HL-60 (cell line): ENCODE results near the gene RASSF8.

Source experiments
- DNase-seq, 2 experiments: peaks; one replicate each; pipeline ENCODE4 v3.0.0-alpha.2; 2010 to 2020; ENCODE audit warnings: low read depth in 1 of 2, low spot score in 1 of 2
- H3K27ac ChIP-seq: fragments of 250-450 bp; sonication (Bioruptor Pico); replicated peaks from 2 replicates; pipeline ENCODE4 v1.5.1; 2020; ENCODE audit warnings: mild to moderate bottlenecking, moderate library complexity
- H3K27me3 ChIP-seq: fragments of 250-450 bp; sonication (Bioruptor Pico); 2 replicates; pipeline ENCODE4 v1.5.1; 2021; ENCODE audit warnings: mild to moderate bottlenecking, moderate library complexity; ENCODE audit not compliant: insufficient read depth, poor library complexity, severe bottlenecking
- H3K4me3 ChIP-seq: replicated peaks from 2 replicates; pipeline ENCODE4 v1.5.1; 2011; ENCODE audit warnings: mild to moderate bottlenecking, control low read depth, low read length; ENCODE audit not compliant: insufficient read depth
- GABPA ChIP-seq: IDR thresholded peaks from 2 replicates; pipeline ENCODE4 v1.6.1; 2012; ENCODE audit warnings: low read depth
- POLR2AphosphoS5 ChIP-seq: IDR thresholded peaks from 2 replicates; pipeline ENCODE4 v1.6.1; 2012; ENCODE audit warnings: low read depth
- SPI1 ChIP-seq: IDR thresholded peaks from 2 replicates; pipeline ENCODE4 v1.6.1; 2012; ENCODE audit warnings: low read depth, mild to moderate bottlenecking, borderline replicate concordance
- TF ChIP-seq, protein P1 (sequence below): IDR thresholded peaks from 2 replicates; pipeline ENCODE4 v1.6.1; 2012; ENCODE audit warnings: low read depth; ENCODE audit not compliant: insufficient replicate concordance
- TF ChIP-seq, protein P2 (sequence below): IDR thresholded peaks from one replicate; pipeline ENCODE4 v1.5.1; 2011; ENCODE audit warnings: low read length, control low read depth, inconsistent platforms; ENCODE audit not compliant: insufficient read depth

Gene RASSF8

DNA sequence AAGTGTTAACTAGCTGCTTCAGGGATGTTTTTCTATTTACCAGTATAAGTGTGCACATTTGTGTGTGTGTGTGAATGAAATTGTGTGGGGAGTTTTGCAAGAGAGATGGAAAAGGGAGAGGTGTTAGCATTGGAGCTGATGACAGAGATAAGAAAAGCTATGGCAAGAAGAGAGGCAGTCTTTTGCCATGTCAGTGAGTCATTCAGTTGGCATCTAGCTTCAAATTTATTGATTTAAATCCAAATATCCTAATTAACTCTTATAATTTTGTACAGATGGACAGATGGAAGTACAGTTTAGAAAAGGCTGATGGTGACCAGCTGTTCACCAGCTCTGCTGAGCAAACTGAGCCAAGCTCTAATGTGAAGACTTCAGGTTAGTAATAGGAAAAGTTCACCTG is 169.7 kb downstream of the RASSF8 start:
- no peak overlapping the region for H3K27ac ChIP-seq
- no peak overlapping the region for H3K4me3 ChIP-seq
- DNase-seq: no peak
- peaks cover 29% of the 10 kb centered on the region for H3K27me3 ChIP-seq
- TF ChIP-seq, protein P1, sequence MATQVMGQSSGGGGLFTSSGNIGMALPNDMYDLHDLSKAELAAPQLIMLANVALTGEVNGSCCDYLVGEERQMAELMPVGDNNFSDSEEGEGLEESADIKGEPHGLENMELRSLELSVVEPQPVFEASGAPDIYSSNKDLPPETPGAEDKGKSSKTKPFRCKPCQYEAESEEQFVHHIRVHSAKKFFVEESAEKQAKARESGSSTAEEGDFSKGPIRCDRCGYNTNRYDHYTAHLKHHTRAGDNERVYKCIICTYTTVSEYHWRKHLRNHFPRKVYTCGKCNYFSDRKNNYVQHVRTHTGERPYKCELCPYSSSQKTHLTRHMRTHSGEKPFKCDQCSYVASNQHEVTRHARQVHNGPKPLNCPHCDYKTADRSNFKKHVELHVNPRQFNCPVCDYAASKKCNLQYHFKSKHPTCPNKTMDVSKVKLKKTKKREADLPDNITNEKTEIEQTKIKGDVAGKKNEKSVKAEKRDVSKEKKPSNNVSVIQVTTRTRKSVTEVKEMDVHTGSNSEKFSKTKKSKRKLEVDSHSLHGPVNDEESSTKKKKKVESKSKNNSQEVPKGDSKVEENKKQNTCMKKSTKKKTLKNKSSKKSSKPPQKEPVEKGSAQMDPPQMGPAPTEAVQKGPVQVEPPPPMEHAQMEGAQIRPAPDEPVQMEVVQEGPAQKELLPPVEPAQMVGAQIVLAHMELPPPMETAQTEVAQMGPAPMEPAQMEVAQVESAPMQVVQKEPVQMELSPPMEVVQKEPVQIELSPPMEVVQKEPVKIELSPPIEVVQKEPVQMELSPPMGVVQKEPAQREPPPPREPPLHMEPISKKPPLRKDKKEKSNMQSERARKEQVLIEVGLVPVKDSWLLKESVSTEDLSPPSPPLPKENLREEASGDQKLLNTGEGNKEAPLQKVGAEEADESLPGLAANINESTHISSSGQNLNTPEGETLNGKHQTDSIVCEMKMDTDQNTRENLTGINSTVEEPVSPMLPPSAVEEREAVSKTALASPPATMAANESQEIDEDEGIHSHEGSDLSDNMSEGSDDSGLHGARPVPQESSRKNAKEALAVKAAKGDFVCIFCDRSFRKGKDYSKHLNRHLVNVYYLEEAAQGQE: no peak
- TF ChIP-seq, protein P2, sequence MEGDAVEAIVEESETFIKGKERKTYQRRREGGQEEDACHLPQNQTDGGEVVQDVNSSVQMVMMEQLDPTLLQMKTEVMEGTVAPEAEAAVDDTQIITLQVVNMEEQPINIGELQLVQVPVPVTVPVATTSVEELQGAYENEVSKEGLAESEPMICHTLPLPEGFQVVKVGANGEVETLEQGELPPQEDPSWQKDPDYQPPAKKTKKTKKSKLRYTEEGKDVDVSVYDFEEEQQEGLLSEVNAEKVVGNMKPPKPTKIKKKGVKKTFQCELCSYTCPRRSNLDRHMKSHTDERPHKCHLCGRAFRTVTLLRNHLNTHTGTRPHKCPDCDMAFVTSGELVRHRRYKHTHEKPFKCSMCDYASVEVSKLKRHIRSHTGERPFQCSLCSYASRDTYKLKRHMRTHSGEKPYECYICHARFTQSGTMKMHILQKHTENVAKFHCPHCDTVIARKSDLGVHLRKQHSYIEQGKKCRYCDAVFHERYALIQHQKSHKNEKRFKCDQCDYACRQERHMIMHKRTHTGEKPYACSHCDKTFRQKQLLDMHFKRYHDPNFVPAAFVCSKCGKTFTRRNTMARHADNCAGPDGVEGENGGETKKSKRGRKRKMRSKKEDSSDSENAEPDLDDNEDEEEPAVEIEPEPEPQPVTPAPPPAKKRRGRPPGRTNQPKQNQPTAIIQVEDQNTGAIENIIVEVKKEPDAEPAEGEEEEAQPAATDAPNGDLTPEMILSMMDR: no peak
- no peak for TF ChIP-seq GABPA
- no peak for TF ChIP-seq POLR2AphosphoS5
- no peak for TF ChIP-seq SPI1
